ENCODE data around the gene TEAD2.

The TEAD2 gene

DNA sequence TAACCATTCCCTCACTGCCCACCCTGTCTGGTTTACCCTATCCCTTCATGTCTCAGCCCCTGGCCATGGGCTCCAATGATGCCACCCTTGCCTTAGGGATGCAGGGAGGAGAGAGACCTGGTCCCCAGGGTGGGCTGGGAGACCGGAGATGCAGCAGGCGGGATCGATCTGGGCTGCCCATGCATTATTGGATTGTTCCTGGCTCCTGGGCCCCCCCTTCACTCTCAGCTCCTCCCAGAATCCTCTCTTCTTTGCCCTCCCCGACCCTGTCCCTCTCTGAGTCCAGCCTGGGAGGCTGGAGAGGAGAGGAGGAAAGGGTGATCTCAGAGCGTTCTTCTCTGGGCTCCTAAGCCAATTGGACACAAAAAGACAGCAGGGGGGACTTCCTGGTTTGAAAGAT lies 31.7 kb upstream of the TEAD2 start:
- DNase-seq (ENCODE audit: low read depth) = no peak
- H3K4me3 ChIP-seq (ENCODE audit: low read depth, low read length) = no peak overlapping the region
- TF ChIP-seq, protein P1, sequence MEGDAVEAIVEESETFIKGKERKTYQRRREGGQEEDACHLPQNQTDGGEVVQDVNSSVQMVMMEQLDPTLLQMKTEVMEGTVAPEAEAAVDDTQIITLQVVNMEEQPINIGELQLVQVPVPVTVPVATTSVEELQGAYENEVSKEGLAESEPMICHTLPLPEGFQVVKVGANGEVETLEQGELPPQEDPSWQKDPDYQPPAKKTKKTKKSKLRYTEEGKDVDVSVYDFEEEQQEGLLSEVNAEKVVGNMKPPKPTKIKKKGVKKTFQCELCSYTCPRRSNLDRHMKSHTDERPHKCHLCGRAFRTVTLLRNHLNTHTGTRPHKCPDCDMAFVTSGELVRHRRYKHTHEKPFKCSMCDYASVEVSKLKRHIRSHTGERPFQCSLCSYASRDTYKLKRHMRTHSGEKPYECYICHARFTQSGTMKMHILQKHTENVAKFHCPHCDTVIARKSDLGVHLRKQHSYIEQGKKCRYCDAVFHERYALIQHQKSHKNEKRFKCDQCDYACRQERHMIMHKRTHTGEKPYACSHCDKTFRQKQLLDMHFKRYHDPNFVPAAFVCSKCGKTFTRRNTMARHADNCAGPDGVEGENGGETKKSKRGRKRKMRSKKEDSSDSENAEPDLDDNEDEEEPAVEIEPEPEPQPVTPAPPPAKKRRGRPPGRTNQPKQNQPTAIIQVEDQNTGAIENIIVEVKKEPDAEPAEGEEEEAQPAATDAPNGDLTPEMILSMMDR (IDR thresholded peaks at IDR 0.05; ENCODE audit: control insufficient read depth, extremely low read depth, insufficient read depth) = no peak

DNA sequence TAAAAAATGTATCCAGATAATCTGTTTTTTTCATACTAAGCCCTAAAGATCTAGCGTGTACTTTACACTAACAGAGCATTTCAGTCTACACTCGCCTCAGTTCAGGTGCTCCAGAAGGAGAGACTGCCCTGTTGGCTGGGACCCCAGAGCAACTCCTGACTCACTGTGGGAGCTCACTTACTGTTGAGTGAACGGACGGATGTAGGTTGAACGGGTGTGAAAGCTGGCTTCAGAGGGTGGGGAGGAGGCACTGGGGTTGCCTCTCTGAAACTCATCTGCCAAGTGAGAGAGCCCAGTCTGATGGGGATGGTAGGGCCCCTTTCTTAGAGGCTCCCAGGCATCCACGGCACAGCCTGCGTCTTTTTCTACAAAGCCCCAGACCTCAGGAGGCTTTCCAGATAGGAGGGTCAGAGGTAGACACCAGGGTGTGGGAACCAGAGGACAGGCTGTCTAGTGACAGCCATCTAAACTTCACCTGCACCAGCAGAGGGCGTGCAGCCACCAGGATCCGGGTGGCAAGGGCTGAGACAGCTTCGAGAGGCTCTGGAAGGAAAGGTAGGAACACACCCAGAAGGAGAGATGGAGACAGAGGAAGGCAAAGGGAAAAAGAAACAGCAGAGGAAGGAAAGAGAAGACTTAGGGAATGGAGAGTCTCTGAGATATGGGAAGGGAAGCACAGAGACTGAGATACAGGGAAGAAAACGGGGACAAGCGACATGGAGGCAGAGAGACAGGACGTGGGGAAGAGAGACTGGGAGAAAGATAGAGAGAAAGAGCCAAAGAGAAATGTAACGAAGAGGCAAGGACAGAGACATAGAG lies 29.6 kb upstream of the TEAD2 start:
- H3K4me3 ChIP-seq (ENCODE audit: low read depth, low read length) = no peak overlapping the region
- DNase-seq (ENCODE audit: low read depth) = peak; percentile 14
- TF ChIP-seq, protein P1 (IDR thresholded peaks at IDR 0.05; ENCODE audit: control insufficient read depth, extremely low read depth, insufficient read depth) = peak; percentile 97

DNA sequence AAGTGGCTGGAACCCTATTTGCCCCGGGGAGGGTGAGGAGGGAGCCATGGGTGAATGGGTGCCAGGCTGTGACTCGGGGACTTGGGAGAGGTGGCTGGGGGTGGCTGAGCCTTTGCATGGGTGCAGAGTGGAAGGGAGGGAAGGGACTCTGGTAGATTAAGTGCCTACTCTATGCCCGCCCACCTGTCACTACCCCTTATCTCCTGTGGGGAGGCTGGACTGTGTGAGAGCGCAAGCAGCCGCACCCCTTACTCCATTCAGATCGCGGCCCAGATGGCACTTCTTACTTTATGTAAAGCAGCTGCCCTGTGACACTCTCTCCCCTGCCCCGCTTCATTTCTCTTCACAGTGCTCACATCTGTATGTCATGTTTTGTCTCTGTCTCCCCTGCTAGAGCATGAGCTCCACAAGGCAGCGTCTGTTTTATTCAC lies 28.7 kb upstream of the TEAD2 start:
- no peak overlapping the region for H3K4me3 ChIP-seq (ENCODE audit: low read depth, low read length)
- no peak for DNase-seq (ENCODE audit: low read depth)
- TF ChIP-seq, protein P1 (IDR thresholded peaks at IDR 0.05; ENCODE audit: control insufficient read depth, extremely low read depth, insufficient read depth) = no peak

DNA sequence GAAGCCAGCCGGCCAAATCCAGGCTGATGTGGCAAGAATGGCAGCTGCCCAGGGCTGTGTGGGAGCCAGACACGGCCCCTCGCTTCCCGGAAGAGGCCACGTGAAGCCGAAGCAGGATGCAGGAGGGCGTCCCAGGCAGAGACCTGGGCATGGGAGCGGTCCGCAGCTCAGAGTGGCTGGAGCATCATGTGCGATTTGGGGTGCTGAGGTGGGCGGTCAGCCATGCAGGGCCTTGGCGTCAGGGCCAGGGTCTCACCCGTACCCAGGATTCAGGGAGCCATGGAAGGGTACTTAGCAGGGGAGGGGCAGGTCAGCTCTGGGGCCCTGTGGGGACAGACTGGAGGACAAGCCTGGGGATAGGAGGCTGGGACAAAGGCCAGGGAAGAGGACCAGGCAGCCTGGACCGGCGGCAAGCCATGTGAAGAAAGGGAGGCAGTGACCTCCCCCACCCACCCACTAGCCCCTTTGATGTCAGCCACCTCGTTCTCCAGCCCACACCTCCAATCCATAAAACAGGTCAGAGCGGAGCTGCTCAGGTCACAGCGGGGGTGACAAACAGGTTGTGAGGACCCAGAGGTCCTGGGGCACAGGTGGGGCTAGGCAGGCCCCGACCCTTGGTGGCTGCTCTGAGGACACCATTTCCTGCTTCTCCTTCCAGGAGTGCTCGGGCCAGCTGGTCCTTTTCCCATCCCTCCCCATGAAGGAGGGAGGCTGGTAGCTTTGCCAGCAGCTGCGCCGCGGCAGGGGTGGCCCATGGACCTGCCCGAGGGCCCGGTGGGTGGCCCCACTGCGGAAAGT lies 28.1 kb upstream of the TEAD2 start:
- no peak overlapping the region for H3K4me3 ChIP-seq (ENCODE audit: low read depth, low read length)
- no peak for DNase-seq (ENCODE audit: low read depth)
- TF ChIP-seq, protein P1 (IDR thresholded peaks at IDR 0.05; ENCODE audit: control insufficient read depth, extremely low read depth, insufficient read depth) = no peak

DNA sequence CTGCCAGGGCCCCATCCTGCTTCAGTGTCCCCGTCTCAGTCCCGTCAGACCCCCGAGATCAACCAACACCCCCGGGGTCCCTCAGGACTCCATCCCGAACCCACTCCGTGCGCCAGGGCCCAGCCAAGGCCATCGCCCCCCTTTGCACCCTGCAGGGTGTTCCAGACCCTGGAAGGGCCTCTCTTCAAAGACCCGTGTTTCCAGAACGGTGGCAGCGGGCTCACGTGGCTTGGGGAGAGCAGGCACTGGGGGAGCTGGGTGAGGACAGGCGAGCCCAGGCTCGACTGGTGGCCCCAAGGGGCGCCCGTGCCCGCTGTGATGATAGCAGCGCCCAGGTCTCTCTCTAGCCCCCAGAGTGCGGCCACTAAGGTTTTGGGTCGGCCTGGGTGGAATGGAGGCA lies 27.2 kb upstream of the TEAD2 start:
- TF ChIP-seq, protein P1 (IDR thresholded peaks at IDR 0.05; ENCODE audit: control insufficient read depth, extremely low read depth, insufficient read depth) = no peak
- DNase-seq (ENCODE audit: low read depth) = no peak
- no peak overlapping the region for H3K4me3 ChIP-seq (ENCODE audit: low read depth, low read length)

DNA sequence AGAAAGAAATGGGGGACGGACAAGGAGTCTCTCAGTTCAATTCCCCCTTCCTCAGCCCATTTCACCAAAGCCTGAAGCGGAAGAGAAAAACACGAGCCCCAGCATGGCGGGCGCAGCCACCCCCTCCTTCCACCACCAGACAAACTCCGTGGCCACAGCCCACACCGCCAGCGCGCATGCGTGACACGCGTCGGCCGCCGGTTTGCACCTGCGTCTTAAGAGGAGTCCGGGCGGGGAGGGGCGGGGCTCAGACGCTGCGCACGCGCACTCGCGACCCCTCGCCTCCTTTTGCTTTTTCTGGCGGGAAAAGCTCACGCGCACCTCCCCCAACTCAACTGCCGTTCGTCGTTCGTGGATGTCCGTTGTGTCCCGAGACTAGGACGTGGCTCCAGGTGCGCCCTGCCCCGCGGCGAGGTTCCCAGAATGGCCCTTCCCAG lies 25.7 kb upstream of the TEAD2 start, which contains the start of gene KASH5:
TSS of gene KASH5 (plus strand) at position 314 of the 437 bp plus-strand sequence. CDS start 2,635 bp downstream, outside the sequence.
- TF ChIP-seq, protein P1 (IDR thresholded peaks at IDR 0.05; ENCODE audit: control insufficient read depth, extremely low read depth, insufficient read depth) = no peak
- DNase-seq (ENCODE audit: low read depth) = peak; percentile 56
- peak within 1 kb of the TSS; percentile 33 for H3K4me3 ChIP-seq (ENCODE audit: low read depth, low read length)

Measured in LNCaP clone FGC (cell line).